ENCODE measurements around the gene TBC1D17.

DNA sequence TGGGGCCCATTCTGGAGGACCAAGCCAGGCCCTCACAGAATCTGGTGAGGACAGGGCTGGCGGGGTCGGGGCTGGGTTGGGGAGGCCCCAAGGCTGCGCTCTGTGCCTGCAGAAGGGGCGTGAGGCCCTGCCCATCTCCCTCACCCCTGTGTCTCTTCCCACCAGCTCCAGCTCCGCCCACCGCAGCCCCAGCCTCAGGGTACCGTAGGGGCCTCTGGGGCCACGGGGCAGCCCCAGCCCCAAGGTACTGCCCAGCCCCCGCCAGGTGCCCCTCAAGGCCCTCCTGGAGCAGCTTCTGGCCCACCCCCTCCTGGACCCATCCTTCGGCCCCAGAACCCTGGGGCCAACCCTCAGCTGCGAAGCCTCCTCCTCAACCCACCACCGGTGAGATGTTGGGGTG lies 41.9 kb upstream of the TBC1D17 start:
- TF ChIP-seq POLR2A (IDR thresholded peaks at IDR 0.05; ENCODE audit: low read length) (no peak), GATA1 (IDR thresholded peaks at IDR 0.05; ENCODE audit: low read depth, low read length) (no peak)

All from erythroblast (primary cell).